GM23248 (cell line): ENCODE data around the gene TECTA.

Source experiments
- EZH2 ChIP-seq: fragments of 200-600 bp; sonication (generic); IDR thresholded peaks from 2 replicates; pipeline ENCODE4 v1.6.1; 2018; ENCODE audit warnings: antibody characterized with exemption, mild to moderate bottlenecking; ENCODE audit not compliant: insufficient read depth, poor library complexity, severe bottlenecking
- EZH2phosphoT487 ChIP-seq: fragments of 200-600 bp; sonication (generic); IDR thresholded peaks from 2 replicates; pipeline ENCODE4 v1.6.1; 2018; ENCODE audit warnings: antibody characterized with exemption, moderate library complexity, mild to moderate bottlenecking, low read depth; ENCODE audit not compliant: insufficient read depth

DNA sequence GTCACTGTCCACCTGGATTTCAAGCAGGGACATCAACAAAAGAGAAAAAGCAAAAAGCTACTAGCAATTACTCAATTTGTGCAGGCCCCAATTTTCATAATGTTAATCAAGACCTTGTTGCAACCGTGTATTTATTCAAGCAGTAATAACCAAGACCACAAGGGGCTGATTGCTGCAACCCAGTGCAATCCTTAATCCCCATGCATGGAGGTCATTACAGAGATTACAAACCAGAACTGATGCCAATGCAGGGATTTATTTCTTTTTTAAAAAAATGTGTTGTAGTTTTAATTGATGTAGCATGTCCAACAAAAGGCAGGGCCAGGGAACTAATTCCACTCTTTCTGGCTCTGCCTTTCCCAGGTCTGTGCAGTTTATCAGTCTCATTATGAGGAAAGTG, 18.4 kb downstream of the TECTA start:
- TF ChIP-seq EZH2 (no peak), EZH2phosphoT487 (no peak)
